Ishikawa (cell line): Measurements from ENCODE around the gene SLC25A24.

Source experiments
- CEBPB ChIP-seq: IDR thresholded peaks from 2 replicates; pipeline ENCODE4 v1.6.1; 2012
- CREB1 ChIP-seq: IDR thresholded peaks from 2 replicates; pipeline ENCODE4 v1.6.1; 2012; ENCODE audit warnings: low read depth
- FOXM1 ChIP-seq: IDR thresholded peaks from 2 replicates; pipeline ENCODE4 v1.6.1; 2012; ENCODE audit warnings: low read depth, borderline replicate concordance
- MAX ChIP-seq: IDR thresholded peaks from 2 replicates; pipeline ENCODE4 v1.6.1; 2012
- NFIC ChIP-seq: IDR thresholded peaks from 2 replicates; pipeline ENCODE4 v1.6.1; 2012
- REST ChIP-seq: IDR thresholded peaks from 2 replicates; pipeline ENCODE4 v1.6.1; 2012; ENCODE audit warnings: low read depth, mild to moderate bottlenecking
- TCF12 ChIP-seq: IDR thresholded peaks from 2 replicates; pipeline ENCODE4 v1.6.1; 2012; ENCODE audit warnings: low read depth

- no peak for TF ChIP-seq TCF12
- TF ChIP-seq CEBPB, result no peak
- no peak for TF ChIP-seq REST
- no peak for TF ChIP-seq NFIC
- TF ChIP-seq CREB1, result no peak
- TF ChIP-seq MAX, result no peak
- no peak for TF ChIP-seq FOXM1
These were observed 10.0 kb downstream of the SLC25A24 start for GRCh38 chr1:108190001-108190634.
